HG03196 (cell line): ENCODE data around the gene GPR137B.
"Not testable (repeated sequence)": the region's sequence is repeated elsewhere in the genome, so short reads cannot be mapped to it uniquely, and the experiment has no call there.

Experiments
- ATAC-seq: cut with Tn5 transposase; IDR thresholded peaks from one replicate; pipeline ENCODE4 v1.9.1; 2021; ENCODE audit not compliant: unreplicated experiment

Gene GPR137B

GRCh38 chr1:236159704-236160539 is 17.6 kb downstream of the GPR137B start:
- peak; percentile 51 for ATAC-seq

GRCh38 chr1:236160540-236161127 is 18.3 kb downstream of the GPR137B start:
- peak; percentile 1 for ATAC-seq

- no peak for ATAC-seq
Measured at GRCh38 chr1:236161230-236161629, 18.9 kb downstream of the GPR137B start.

GRCh38 chr1:236161755-236162154 is 19.4 kb downstream of the GPR137B start:
- ATAC-seq = not testable (repeated sequence)

- no peak for ATAC-seq
Measured at GRCh38 chr1:236163463-236164153, 21.3 kb downstream of the GPR137B start.

- no peak for ATAC-seq
Measured at GRCh38 chr1:236164273-236164672, 21.9 kb downstream of the GPR137B start.

- ATAC-seq = no peak
Measured at GRCh38 chr1:236165238-236165981, 23.1 kb downstream of the GPR137B start.

GRCh38 chr1:236166041-236166440 is 23.7 kb downstream of the GPR137B start:
- no peak for ATAC-seq

- no peak for ATAC-seq
Measured at GRCh38 chr1:236167154-236167553, 24.8 kb downstream of the GPR137B start.

GRCh38 chr1:236167578-236167977 is 25.2 kb downstream of the GPR137B start:
- ATAC-seq = no peak

GRCh38 chr1:236168716-236169429 is 26.5 kb downstream of the GPR137B start:
- ATAC-seq = no peak

- ATAC-seq = no peak
Measured at GRCh38 chr1:236172041-236172579, 29.8 kb downstream of the GPR137B start.

- no peak for ATAC-seq
Measured at GRCh38 chr1:236173174-236173767, 30.9 kb downstream of the GPR137B start.

GRCh38 chr1:236175642-236176336 is 33.5 kb downstream of the GPR137B start:
- no peak for ATAC-seq

GRCh38 chr1:236176337-236177336 is 34.3 kb downstream of the GPR137B start:
- ATAC-seq = no peak

GRCh38 chr1:236179634-236180033 is 37.3 kb downstream of the GPR137B start:
- ATAC-seq = no peak

GRCh38 chr1:236181059-236181458 is 38.7 kb downstream of the GPR137B start:
- no peak for ATAC-seq

GRCh38 chr1:236185687-236186086 is 43.3 kb downstream of the GPR137B start:
- ATAC-seq = no peak
